ENCODE data around the gene KANSL1L.

The KANSL1L gene

GRCh38 chr2:210072922-210073509, 98.2 kb downstream of the KANSL1L start:
- Histone ChIP-seq H3K27me3 (ENCODE audit: control insufficient read depth in 1 of 2, insufficient read depth in 2 of 2, low read length in 2 of 2) (no peaks in the 10 kb centered on the region), H3K4me1 (ENCODE audit: control insufficient read depth, insufficient read depth, low read length) (no peaks in the 10 kb centered on the region), H3K27ac (ENCODE audit: low read length) (no peak overlapping the region), H3K36me3 (ENCODE audit: control insufficient read depth in 2 of 2, insufficient read depth in 2 of 2, low read length in 2 of 2) (peaks cover 0 to 3% of the 10 kb centered on the region in 2 donors), H3K9ac (ENCODE audit: low read length in 2 of 2) (no peak overlapping the region), H3K4me3 (ENCODE audit: low read length in 2 of 2) (no peak overlapping the region), H3K9me3 (ENCODE audit: control insufficient read depth in 2 of 2, low read length in 2 of 2) (no peaks in the 10 kb centered on the region)

- H3K9ac ChIP-seq (ENCODE audit: low read length in 2 of 2): no peak overlapping the region
Observed at GRCh38 chr2:210072493-210072892, 98.7 kb downstream of the KANSL1L start.

GRCh38 chr2:210063306-210063705, 107.9 kb downstream of the KANSL1L start:
- no peak overlapping the region for H3K9ac ChIP-seq (ENCODE audit: low read length in 2 of 2)
- no peak overlapping the region for H3K27ac ChIP-seq (ENCODE audit: low read length)
- no peak overlapping the region for H3K4me3 ChIP-seq (ENCODE audit: low read length in 2 of 2)
- no peaks in the 10 kb centered on the region for H3K27me3 ChIP-seq (ENCODE audit: control insufficient read depth in 1 of 2, insufficient read depth in 2 of 2, low read length in 2 of 2)
- no peaks in the 10 kb centered on the region for H3K4me1 ChIP-seq (ENCODE audit: control insufficient read depth, insufficient read depth, low read length)
- H3K36me3 ChIP-seq (ENCODE audit: control insufficient read depth in 2 of 2, insufficient read depth in 2 of 2, low read length in 2 of 2): peaks cover 2 to 5% of the 10 kb centered on the region in 2 donors
- no peaks in the 10 kb centered on the region for H3K9me3 ChIP-seq (ENCODE audit: control insufficient read depth in 2 of 2, low read length in 2 of 2)

More at GRCh38 chr2:210072493-210072892, 98.7 kb downstream of the KANSL1L start:
- H3K4me3 ChIP-seq (ENCODE audit: low read length in 2 of 2): no peak overlapping the region
- peaks cover 0 to 3% of the 10 kb centered on the region in 2 donors for H3K36me3 ChIP-seq (ENCODE audit: control insufficient read depth in 2 of 2, insufficient read depth in 2 of 2, low read length in 2 of 2)
- no peaks in the 10 kb centered on the region for H3K4me1 ChIP-seq (ENCODE audit: control insufficient read depth, insufficient read depth, low read length)
- no peak overlapping the region for H3K27ac ChIP-seq (ENCODE audit: low read length)
- H3K9me3 ChIP-seq (ENCODE audit: control insufficient read depth in 2 of 2, low read length in 2 of 2): no peaks in the 10 kb centered on the region
- no peaks in the 10 kb centered on the region for H3K27me3 ChIP-seq (ENCODE audit: control insufficient read depth in 1 of 2, insufficient read depth in 2 of 2, low read length in 2 of 2)

- Histone ChIP-seq H3K4me3 (ENCODE audit: low read length in 2 of 2) (no peak overlapping the region), H3K9me3 (ENCODE audit: control insufficient read depth in 2 of 2, low read length in 2 of 2) (peaks cover 0 to 3% of the 10 kb centered on the region in 2 donors), H3K36me3 (ENCODE audit: control insufficient read depth in 2 of 2, insufficient read depth in 2 of 2, low read length in 2 of 2) (peaks cover 6 to 8% of the 10 kb centered on the region in 2 donors), H3K9ac (ENCODE audit: low read length in 2 of 2) (no peak overlapping the region), H3K4me1 (ENCODE audit: control insufficient read depth, insufficient read depth, low read length) (no peaks in the 10 kb centered on the region), H3K27me3 (ENCODE audit: control insufficient read depth in 1 of 2, insufficient read depth in 2 of 2, low read length in 2 of 2) (no peaks in the 10 kb centered on the region), H3K27ac (ENCODE audit: low read length) (no peak overlapping the region)
Observed at GRCh38 chr2:210055825-210056224, 115.4 kb downstream of the KANSL1L start.

- H3K4me3 ChIP-seq (ENCODE audit: low read length in 2 of 2): no peak overlapping the region
- H3K27me3 ChIP-seq (ENCODE audit: control insufficient read depth in 1 of 2, insufficient read depth in 2 of 2, low read length in 2 of 2): no peaks in the 10 kb centered on the region
- H3K9ac ChIP-seq (ENCODE audit: low read length in 2 of 2): no peak overlapping the region
- peaks cover 6 to 8% of the 10 kb centered on the region in 2 donors for H3K36me3 ChIP-seq (ENCODE audit: control insufficient read depth in 2 of 2, insufficient read depth in 2 of 2, low read length in 2 of 2)
- no peaks in the 10 kb centered on the region for H3K4me1 ChIP-seq (ENCODE audit: control insufficient read depth, insufficient read depth, low read length)
- H3K9me3 ChIP-seq (ENCODE audit: control insufficient read depth in 2 of 2, low read length in 2 of 2): peaks cover 0 to 3% of the 10 kb centered on the region in 2 donors
- H3K27ac ChIP-seq (ENCODE audit: low read length): no peak overlapping the region
Observed at GRCh38 chr2:210054696-210055095, 116.5 kb downstream of the KANSL1L start.

GRCh38 chr2:210050885-210051284, 120.3 kb downstream of the KANSL1L start:
- Histone ChIP-seq H3K9me3 (ENCODE audit: control insufficient read depth in 2 of 2, low read length in 2 of 2) (peaks cover 0 to 3% of the 10 kb centered on the region in 2 donors), H3K27me3 (ENCODE audit: control insufficient read depth in 1 of 2, insufficient read depth in 2 of 2, low read length in 2 of 2) (no peaks in the 10 kb centered on the region), H3K4me3 (ENCODE audit: low read length in 2 of 2) (no peak overlapping the region), H3K27ac (ENCODE audit: low read length) (no peak overlapping the region), H3K36me3 (ENCODE audit: control insufficient read depth in 2 of 2, insufficient read depth in 2 of 2, low read length in 2 of 2) (peaks cover 6 to 8% of the 10 kb centered on the region in 2 donors), H3K9ac (ENCODE audit: low read length in 2 of 2) (no peak overlapping the region), H3K4me1 (ENCODE audit: control insufficient read depth, insufficient read depth, low read length) (no peaks in the 10 kb centered on the region)

- Histone ChIP-seq H3K9ac (ENCODE audit: low read length in 2 of 2) (no peak overlapping the region), H3K9me3 (ENCODE audit: control insufficient read depth in 2 of 2, low read length in 2 of 2) (peaks cover 0 to 3% of the 10 kb centered on the region in 2 donors), H3K36me3 (ENCODE audit: control insufficient read depth in 2 of 2, insufficient read depth in 2 of 2, low read length in 2 of 2) (peaks cover 4 to 6% of the 10 kb centered on the region in 2 donors), H3K27me3 (ENCODE audit: control insufficient read depth in 1 of 2, insufficient read depth in 2 of 2, low read length in 2 of 2) (no peaks in the 10 kb centered on the region), H3K4me1 (ENCODE audit: control insufficient read depth, insufficient read depth, low read length) (no peaks in the 10 kb centered on the region), H3K27ac (ENCODE audit: low read length) (no peak overlapping the region), H3K4me3 (ENCODE audit: low read length in 2 of 2) (no peak overlapping the region)
Observed at GRCh38 chr2:210049831-210050230, 121.4 kb downstream of the KANSL1L start.

- H3K4me3 ChIP-seq (ENCODE audit: low read length in 2 of 2): no peak overlapping the region
- no peaks in the 10 kb centered on the region for H3K9me3 ChIP-seq (ENCODE audit: control insufficient read depth in 2 of 2, low read length in 2 of 2)
- no peaks in the 10 kb centered on the region for H3K4me1 ChIP-seq (ENCODE audit: control insufficient read depth, insufficient read depth, low read length)
- H3K27me3 ChIP-seq (ENCODE audit: control insufficient read depth in 1 of 2, insufficient read depth in 2 of 2, low read length in 2 of 2): no peaks in the 10 kb centered on the region
- no peak overlapping the region for H3K9ac ChIP-seq (ENCODE audit: low read length in 2 of 2)
- H3K36me3 ChIP-seq (ENCODE audit: control insufficient read depth in 2 of 2, insufficient read depth in 2 of 2, low read length in 2 of 2): peaks cover 0 to 1% of the 10 kb centered on the region in 2 donors
- H3K27ac ChIP-seq (ENCODE audit: low read length): no peak overlapping the region
Observed at GRCh38 chr2:210046851-210047500, 124.2 kb downstream of the KANSL1L start.

- H3K27me3 ChIP-seq (ENCODE audit: control insufficient read depth in 1 of 2, insufficient read depth in 2 of 2, low read length in 2 of 2): no peaks in the 10 kb centered on the region
- H3K4me3 ChIP-seq (ENCODE audit: low read length in 2 of 2): no peak overlapping the region
- H3K9me3 ChIP-seq (ENCODE audit: control insufficient read depth in 2 of 2, low read length in 2 of 2): no peaks in the 10 kb centered on the region
- H3K36me3 ChIP-seq (ENCODE audit: control insufficient read depth in 2 of 2, insufficient read depth in 2 of 2, low read length in 2 of 2): peaks cover 0 to 5% of the 10 kb centered on the region in 2 donors
- no peak overlapping the region for H3K9ac ChIP-seq (ENCODE audit: low read length in 2 of 2)
- no peak overlapping the region for H3K27ac ChIP-seq (ENCODE audit: low read length)
- no peaks in the 10 kb centered on the region for H3K4me1 ChIP-seq (ENCODE audit: control insufficient read depth, insufficient read depth, low read length)
Observed at GRCh38 chr2:210038078-210038477, 133.1 kb downstream of the KANSL1L start.

GRCh38 chr2:210035679-210036078, 135.5 kb downstream of the KANSL1L start:
- Histone ChIP-seq H3K27ac (ENCODE audit: low read length) (no peak overlapping the region), H3K9me3 (ENCODE audit: control insufficient read depth in 2 of 2, low read length in 2 of 2) (no peaks in the 10 kb centered on the region)

GRCh38 chr2:210034087-210034683, 137.0 kb downstream of the KANSL1L start:
- H3K36me3 ChIP-seq (ENCODE audit: control insufficient read depth in 2 of 2, insufficient read depth in 2 of 2, low read length in 2 of 2): peaks cover 0 to 3% of the 10 kb centered on the region in 2 donors
- H3K9ac ChIP-seq (ENCODE audit: low read length in 2 of 2): no peak overlapping the region
- H3K4me3 ChIP-seq (ENCODE audit: low read length in 2 of 2): no peak overlapping the region
- no peak overlapping the region for H3K27ac ChIP-seq (ENCODE audit: low read length)
- H3K4me1 ChIP-seq (ENCODE audit: control insufficient read depth, insufficient read depth, low read length): no peaks in the 10 kb centered on the region
- H3K9me3 ChIP-seq (ENCODE audit: control insufficient read depth in 2 of 2, low read length in 2 of 2): no peaks in the 10 kb centered on the region
- H3K27me3 ChIP-seq (ENCODE audit: control insufficient read depth in 1 of 2, insufficient read depth in 2 of 2, low read length in 2 of 2): no peaks in the 10 kb centered on the region

More at GRCh38 chr2:210035679-210036078, 135.5 kb downstream of the KANSL1L start:
- Histone ChIP-seq H3K36me3 (ENCODE audit: control insufficient read depth in 2 of 2, insufficient read depth in 2 of 2, low read length in 2 of 2) (peaks cover 0 to 3% of the 10 kb centered on the region in 2 donors), H3K4me3 (ENCODE audit: low read length in 2 of 2) (no peak overlapping the region), H3K4me1 (ENCODE audit: control insufficient read depth, insufficient read depth, low read length) (no peaks in the 10 kb centered on the region), H3K27me3 (ENCODE audit: control insufficient read depth in 1 of 2, insufficient read depth in 2 of 2, low read length in 2 of 2) (no peaks in the 10 kb centered on the region), H3K9ac (ENCODE audit: low read length in 2 of 2) (no peak overlapping the region)
